GM21576 (cell line): ENCODE measurements around the gene EFCAB8.

Experiments
- ATAC-seq: cut with Tn5 transposase; IDR thresholded peaks from one replicate; pipeline ENCODE4 v1.9.1; 2021; ENCODE audit warnings: mild to moderate bottlenecking, moderate library complexity; ENCODE audit not compliant: unreplicated experiment

Gene EFCAB8

GRCh38 chr20:32909451-32909850 lies 50.7 kb downstream of the EFCAB8 start:
- no peak for ATAC-seq

- no peak for ATAC-seq
These were observed 51.3 kb downstream of the EFCAB8 start for GRCh38 chr20:32909896-32910571.

GRCh38 chr20:32911355-32911754 lies 52.6 kb downstream of the EFCAB8 start:
- no peak for ATAC-seq

GRCh38 chr20:32912688-32913087 lies 54.0 kb downstream of the EFCAB8 start:
- ATAC-seq = no peak

- ATAC-seq = no peak
These were observed 55.3 kb downstream of the EFCAB8 start for GRCh38 chr20:32914031-32914430.

GRCh38 chr20:32917191-32917950 lies 58.6 kb downstream of the EFCAB8 start:
- ATAC-seq = no peak

- ATAC-seq = no peak
These were observed 59.6 kb downstream of the EFCAB8 start for GRCh38 chr20:32918296-32918695.

GRCh38 chr20:32918751-32919150 lies 60.0 kb downstream of the EFCAB8 start:
- no peak for ATAC-seq

- no peak for ATAC-seq
These were observed 61.3 kb downstream of the EFCAB8 start for GRCh38 chr20:32920066-32920465.

GRCh38 chr20:32920530-32921298 lies 62.0 kb downstream of the EFCAB8 start:
- no peak for ATAC-seq

GRCh38 chr20:32922466-32922865 lies 63.7 kb downstream of the EFCAB8 start:
- no peak for ATAC-seq

GRCh38 chr20:32924781-32925180 lies 66.1 kb downstream of the EFCAB8 start:
- no peak for ATAC-seq

GRCh38 chr20:32925481-32926196 lies 66.9 kb downstream of the EFCAB8 start:
- no peak for ATAC-seq

GRCh38 chr20:32929162-32929561 lies 70.4 kb downstream of the EFCAB8 start:
- ATAC-seq = no peak

- no peak for ATAC-seq
These were observed 71.5 kb downstream of the EFCAB8 start for GRCh38 chr20:32930181-32930580.

- no peak for ATAC-seq
These were observed 72.0 kb downstream of the EFCAB8 start for GRCh38 chr20:32930701-32931100.

GRCh38 chr20:32934580-32934979 lies 75.9 kb downstream of the EFCAB8 start:
- ATAC-seq = no peak

- ATAC-seq = no peak
These were observed 82.6 kb downstream of the EFCAB8 start for GRCh38 chr20:32941155-32941885.

GRCh38 chr20:32943490-32944052 lies 84.8 kb downstream of the EFCAB8 start:
- no peak for ATAC-seq

GRCh38 chr20:32945710-32946221 lies 87.0 kb downstream of the EFCAB8 start:
- no peak for ATAC-seq
